GM19324 (cell line): Measurements from ENCODE around the gene IPPK.

Source experiments
- ATAC-seq: cut with Tn5 transposase; IDR thresholded peaks from one replicate; pipeline ENCODE4 v1.9.1; 2021; ENCODE audit warnings: mild to moderate bottlenecking, moderate library complexity; ENCODE audit not compliant: unreplicated experiment, low FRiP score

IPPK gene

DNA sequence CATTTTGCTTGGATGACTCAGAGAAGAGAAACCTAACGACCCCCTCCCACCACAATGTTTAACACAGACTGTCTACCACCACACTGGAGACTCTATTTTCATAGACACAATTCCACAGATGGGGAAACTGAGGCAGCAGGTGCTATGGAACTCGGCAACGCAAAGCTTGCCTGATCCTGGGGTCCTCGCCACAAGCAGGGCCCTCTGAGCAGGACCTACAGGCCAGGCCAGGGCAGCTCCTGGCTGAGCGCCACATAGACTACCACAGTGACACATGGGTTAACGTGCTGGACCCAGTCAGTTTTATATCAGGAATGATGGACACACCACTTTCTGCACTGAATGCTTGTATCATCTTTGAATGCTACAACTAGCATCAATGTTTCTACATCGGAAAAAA lies 11.8 kb downstream of the IPPK start:
- no peak for ATAC-seq

DNA sequence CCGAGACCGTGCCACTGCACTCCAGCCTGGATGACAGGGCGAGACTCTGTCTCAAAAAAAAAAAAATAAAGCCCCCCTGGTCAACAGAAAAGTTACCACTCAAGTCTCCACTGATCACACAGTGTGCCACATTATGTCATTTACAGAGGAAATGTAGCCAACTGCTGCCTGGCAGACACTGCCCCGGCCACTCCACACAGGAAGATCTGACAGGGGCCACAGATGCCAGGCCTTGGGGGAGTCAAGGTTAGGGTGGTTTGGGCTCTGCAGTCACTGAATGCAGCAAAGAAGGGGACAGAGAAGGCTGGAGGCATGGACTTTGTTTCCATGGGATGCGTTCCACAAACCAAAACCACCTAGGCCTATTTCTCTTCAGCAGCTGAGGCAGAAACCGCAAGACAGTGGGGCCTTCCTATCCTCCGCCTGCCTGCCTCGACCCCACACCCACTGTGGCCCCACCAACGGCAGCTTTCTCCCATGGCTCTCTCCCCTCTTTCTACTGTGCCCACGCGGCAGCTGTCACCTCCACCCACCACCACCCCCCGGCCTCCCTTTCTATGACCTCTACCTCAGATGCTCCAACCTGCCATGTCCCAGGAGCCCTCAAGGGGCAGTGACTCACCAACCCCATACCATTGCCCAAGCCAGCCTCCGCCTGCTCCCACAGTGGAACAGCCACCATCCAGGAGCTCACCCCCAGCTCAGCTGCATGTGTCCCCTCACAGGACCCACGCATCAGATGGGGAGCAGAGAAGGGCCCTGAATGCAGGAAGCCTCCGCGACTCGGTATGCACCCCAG lies 12.4 kb downstream of the IPPK start:
- ATAC-seq: no peak

DNA sequence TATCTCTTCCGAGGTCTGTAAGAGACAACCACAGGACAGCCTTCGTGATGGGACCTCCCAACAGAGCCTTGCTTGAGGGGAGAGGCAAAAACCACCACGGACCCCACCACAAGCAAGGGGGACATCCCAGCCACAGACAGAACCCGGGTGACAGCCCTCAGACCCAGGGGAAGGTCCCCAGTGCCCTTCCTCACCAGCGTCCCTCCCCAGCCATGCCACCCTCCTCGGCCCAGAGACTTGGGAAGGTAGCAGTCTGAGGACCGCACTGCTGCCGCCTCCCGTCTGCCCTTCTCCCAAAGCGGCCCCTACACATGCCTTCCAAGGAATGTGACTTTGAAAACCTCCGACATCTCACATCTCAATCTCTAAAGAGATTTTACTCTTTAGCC lies 13.4 kb downstream of the IPPK start:
- ATAC-seq: no peak

DNA sequence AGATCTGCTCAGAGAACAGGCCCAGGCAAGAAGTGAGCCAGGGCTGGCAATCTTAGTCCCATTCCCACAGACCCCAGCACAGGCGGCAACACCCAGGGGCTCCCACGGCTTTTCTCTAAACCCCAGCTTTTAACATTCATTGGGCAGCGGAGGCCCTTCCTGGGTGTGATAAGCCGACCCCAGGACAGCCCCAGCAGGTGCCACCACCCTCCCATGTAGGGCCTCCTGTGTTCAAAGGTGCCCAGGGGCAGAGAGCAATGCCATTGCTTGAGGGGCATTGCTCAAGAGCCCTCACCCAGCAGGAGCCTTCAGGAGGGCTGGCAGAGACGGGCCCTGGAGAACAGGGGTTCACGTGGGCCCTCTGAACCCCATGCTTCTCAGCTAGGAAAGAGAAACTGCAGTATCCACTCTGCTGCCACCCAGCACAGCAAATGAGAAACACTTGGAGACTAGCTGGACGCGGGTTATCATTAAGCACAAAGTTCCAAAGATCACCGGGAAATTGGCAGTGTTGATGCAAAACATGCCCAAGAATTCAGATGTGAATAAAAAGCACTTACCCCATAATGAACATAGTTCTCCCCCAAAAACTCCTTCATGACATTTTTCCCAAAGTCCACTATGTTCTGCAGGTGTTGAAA lies 13.9 kb downstream of the IPPK start:
- ATAC-seq: no peak

DNA sequence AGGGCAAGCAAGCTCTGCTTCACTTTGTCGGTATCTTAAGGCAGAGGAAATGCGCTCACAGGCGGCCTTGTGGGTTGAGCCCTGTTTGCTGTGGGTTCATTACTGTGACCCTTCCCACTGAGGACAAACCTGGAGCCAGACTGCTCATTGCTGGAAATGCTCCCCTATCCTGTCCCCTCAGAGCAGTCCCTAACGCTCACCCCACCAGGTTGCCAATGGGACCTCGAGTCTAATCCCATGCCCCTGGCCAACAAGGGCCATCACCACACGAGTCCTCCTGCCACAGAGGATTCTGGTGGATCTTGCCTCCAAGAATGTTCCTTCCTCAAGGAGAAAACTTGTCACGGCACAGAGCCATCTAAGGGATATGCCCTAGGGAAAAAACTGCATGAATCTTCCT lies 14.6 kb downstream of the IPPK start:
- ATAC-seq: no peak

DNA sequence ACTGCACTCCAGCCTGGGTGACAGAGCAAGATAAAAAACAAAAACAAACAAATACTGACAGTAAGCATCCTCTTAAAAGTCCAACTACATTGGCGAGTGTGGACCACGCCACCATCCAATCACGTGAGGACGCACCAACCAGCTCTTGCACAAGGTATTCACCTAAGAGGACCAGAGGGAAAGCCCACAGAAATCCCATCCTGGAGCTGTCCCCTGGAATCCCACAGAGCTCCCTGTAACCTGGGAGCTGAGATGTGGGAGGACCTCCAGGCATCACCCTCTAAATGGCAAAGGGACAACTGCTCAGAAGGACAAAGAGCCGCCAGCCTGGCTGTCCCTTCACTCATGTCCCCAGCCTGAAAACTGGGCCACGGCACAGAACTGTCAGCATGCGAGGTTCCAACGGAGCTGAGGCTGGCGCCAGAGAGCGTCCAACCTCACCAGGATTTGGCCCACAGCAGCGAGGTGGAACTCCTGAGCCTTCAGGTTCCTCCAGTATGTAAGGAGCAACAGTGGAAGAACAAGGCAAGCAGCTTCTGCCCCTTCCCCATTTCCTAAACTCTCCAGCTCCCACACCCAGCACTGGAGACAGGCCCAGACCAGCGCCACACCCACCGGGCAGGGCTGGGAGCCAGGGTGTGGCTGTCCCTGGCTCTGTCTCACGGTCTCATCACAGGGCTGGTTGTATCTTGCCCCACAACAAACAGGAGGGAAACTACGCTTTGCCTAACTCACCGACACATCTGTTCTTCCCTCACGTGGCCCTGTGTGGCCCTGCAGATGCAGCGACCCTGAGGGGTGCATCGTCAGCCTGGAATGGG lies 15.2 kb downstream of the IPPK start:
- no peak for ATAC-seq

DNA sequence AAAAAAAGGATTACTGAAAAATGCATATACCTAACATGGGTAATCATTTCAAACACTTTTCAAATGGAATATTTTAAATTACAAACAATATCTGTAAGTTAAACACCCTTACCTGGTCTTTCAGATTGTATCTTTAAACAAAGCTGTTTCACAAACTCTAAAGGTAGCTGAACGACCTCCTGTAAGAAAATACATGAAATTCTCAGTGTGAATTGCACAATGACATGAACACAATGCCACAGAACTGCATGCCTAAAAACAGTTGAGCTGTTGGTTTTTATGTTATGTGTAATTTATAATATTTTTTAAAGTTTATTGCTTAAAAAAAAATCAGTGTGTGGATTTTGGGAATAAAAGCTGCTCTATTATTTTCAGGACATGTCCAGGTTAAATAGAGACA lies 17.5 kb downstream of the IPPK start:
- ATAC-seq: no peak

DNA sequence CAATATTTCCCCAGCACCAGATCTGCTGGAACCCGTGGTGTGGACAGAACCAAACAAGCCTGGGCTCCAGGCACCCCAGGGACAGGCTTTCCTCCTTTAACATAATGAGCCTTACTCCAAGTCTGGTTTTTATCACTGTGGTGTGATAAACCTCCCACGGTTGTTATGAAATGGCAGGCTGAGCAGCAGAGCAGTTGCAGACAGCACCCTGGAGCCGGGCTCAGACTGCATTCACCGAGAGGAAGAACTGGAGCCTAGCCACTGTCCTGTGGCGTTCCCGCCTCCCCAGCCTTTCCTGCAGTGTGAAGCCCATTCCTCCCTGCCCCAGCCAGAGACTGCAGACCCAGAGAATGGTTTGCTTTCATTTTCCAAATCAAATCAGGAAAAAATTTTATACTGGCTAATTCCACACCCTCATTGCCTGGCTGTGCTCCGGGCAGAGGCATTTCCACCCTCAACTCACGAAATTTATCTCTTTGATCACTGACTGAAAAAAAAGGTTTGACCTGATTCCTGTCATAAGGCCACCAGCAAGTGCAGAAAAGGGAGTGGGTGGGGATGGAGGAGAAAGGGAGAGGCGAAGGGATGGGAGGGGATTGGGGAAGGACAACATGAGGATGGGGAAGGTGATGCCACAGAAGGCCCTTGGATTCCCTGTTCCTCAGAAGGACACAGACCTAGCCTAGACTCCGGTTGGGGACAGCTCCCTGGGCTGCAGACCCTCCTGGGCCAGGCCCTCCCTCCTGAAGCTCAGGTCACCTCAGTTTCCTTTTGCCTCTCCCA lies 18.9 kb downstream of the IPPK start:
- ATAC-seq: no peak

DNA sequence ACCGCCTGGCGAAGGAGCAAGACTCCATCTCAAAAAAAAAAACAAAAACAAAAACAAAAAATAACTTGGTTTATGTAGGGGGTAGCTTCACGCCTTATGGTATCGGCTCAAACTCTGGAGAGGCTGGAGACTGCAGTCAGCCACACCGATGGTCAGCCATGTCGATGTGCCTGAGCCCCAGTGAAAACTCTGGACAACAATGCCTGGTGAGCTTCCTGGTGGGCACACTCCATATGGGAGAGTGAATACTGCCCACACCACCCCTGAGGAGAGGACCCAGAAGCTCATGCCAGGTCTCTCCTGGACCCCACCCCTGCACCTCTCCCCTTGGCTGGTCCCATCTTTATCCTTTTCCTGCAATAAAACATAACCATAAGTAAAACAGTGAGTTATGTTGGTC lies 19.6 kb downstream of the IPPK start:
- ATAC-seq: no peak

DNA sequence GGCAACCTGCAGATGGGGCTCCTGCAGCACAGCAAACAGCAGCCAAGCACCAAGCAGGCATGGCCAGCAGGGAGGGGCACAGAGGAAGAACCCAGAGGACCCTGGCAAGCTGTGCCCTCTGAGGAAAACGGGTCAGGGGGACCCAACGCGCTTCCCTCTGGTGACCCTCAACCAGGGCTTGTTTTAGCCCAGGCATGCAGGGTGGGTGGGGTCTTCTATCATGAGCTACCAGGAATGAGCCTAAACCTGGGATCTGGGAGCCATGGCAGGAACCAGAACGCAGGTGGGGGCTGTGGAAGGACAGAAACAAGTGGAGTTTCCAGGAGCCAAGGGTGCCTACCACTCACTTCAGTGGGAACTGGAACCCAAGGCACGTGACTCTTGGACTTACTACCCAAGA lies 20.9 kb downstream of the IPPK start:
- ATAC-seq: no peak

DNA sequence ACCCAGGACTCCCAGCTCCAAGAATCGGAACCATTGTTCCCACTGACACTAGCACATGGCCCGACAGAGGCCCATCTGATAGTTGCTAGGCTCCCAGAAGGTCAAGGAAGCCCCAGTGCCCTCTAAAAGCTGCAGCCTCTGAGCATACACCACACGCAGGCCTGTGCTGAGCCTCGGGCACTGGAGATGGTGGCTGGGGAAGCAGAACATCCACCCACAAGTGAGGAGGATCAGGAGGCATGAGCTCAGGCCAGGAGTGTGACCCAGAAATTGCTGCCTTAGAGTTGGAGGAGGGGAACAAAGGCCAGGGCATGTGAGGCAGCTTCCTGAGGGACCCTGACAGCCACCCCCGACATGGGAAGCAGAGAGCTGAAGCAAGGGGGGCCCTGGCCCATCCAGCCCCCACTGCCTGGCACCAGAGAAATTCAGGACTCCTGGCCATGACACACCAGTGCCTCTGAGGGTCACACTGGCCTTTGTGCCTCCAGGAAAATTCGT lies 21.4 kb downstream of the IPPK start:
- ATAC-seq: no peak

DNA sequence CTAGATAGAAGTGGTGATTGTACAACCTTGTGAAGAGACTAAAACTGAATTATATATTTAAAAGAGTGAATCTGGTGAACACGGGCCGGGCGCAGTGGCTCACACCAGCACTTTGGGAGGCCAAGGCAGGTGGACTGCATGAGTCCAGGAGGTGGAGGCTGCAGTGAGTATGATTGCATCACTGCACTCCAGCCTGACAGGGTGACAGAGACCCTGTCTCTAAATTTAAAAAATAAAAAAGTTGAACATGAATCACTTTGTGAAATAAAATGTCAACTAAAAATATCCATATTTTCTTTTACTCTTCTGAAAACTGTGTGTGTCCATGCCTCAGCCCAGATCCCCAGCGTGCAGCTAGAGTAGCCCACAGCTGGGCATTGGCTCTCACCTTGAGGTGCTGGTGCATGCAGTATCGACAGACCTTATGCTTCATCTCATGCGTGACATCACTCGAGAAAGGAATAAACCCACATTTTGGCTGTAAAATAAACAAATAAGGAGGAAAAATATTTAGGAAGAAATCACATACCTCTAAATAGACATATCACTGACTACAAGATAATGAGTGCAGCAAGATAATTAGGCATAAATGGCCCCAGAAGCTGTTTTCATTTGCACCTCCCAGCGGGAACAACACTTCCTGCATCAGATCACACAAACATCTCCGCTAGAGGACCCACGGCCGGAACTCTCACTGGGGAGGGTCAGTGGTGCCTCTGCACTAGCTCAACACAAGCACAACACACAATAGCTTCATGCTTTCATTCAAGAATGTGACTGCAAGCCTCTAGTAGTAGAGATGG lies 22.1 kb downstream of the IPPK start:
- no peak for ATAC-seq

DNA sequence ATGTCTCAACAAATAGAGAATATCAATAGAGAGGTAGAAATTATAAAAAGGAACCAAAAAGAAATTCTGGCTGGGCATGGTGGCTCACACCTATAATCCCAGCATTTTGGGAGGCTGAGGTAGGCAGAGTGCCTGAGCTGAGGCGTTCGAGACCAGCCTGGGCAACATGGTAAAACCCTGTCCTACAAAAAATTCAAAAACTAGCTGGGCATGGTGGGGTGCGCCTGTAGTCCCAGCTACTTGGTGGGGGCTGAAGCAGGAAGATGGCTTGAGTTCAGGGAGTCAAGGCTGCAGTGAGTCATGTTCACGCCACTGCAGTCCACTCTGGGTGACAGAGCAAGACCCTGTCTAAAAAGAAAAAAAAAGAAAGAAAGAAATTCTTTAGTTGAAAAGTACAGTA lies 24.9 kb downstream of the IPPK start:
- ATAC-seq: no peak

DNA sequence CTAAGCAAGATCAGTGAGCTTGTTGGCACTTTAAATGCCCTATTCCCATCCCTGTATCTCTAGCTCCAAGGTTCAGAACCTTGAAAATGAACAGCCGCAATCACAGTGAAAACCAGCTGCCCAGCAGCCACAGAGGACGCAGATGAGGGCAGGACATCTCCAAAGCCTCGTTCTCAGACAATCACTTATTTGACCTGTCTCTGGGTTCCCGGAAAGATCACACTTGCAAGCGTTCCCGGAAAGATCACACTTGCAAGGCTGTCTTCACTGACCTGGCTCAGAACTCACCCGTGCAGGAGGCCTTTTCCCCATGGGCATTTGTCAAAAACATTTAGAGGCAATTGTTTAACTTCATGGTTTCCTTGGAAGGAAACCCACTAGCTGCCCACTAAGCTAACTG lies 25.7 kb downstream of the IPPK start:
- no peak for ATAC-seq

DNA sequence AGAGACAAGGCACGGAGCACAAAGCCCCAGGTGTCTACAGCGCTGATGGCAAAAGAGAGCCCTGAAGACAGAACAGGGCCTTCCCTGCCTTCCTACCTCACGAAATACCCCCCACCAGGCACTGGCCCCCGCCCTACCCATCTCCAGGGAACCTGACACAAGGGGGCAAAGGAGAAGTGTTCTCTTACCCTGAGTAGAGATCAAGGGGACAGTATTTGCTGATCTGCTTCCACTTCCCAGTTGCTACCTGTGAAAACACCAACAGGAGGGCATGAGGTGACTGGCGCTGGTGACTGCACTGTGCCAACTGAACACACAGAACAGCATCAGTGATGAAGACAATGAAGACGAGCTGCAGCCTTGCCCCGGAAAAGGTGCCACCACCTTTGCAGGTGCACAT lies 27.4 kb downstream of the IPPK start:
- ATAC-seq: no peak

DNA sequence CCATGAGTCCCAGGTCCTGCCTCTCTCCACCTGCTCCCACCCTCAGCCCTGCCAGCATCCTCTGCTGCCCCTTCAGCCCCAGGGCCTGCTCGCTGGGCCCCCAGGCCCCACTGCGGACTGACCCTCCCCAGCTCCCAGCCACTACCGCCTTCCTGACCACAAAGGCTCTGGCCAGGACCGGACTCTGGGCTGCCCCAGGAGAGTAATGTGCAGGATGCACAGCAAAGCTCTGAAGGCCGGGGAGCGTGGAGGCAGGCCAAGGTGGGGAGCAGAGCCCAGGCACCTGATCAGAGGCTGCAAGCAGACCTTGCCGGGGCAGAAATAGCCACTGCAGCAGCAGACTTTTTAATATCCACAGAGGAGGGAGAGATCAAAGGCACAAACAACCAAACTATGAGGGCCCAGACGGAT lies 27.9 kb downstream of the IPPK start:
- no peak for ATAC-seq

DNA sequence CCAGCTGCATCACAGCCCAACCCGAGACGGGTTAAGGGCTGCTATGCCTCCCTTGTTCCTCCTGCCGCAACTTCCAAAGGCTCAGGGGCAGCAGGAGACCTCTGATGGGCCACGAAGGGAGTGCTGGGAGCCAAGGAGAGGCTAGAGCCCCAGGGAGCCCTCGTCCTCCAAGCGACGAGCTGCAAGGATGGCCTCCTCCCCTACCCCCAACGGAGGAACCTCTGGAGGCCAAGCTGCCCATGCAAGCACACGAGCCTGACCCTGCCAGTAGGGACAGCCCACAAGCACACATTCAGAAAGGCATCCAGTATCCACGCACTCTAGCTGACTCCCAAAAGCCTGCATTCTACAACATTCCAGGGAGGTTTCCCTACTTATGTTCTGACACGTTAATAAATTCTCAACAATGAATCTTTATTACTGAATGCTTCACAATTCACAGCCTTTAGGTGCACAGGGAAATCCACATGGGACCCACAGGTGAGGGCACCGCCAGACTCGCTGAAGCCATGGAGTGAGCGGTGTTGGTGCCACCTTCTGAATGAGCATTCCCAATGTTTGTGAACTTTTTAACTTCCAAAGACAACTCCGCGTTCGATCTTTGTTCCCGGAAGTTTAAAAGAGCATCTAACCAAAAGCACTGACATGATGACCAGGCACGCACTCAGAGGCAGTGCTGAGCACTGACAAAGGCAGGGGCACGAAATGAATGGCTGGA lies 28.7 kb downstream of the IPPK start:
- ATAC-seq: no peak

DNA sequence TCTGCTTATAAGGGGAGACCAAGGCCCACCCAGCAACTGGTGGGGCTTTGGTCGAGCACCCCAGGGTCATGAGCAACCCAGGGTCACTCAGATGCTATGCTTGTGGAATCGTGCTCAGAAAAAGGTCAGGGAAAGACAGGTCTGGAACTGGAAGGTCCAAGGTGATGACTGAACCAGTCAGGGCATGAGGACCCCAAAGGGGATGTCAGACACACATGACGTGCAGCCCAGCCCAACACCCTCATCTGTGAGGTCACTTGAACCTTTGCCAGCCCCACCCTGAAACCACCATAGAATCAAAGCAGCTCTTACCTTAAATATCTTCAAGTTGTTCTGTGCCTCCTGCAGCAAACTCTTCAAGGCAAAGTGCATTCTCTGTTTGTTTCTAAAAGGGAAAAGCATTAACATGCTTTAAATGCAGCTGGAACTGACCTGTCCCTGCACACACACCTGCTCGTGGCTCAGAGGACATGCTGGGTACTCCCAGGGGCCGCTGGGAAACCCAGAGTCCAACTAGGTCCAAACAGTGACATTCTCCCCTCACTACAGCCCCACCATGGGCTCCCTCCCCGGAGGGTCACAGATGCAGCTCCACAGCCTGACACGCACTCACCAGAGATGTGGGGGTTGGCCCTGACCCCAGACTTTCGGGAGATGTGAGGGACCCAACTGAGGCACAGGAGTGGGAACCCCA lies 29.4 kb downstream of the IPPK start:
- no peak for ATAC-seq
